Hematopoietic multipotent progenitor cell treated with erythropoietin and hydrocortisone succinate and interleukin-3 and kit ligand, for 6 days (in vitro differentiated cells): ENCODE data around the gene CCDC92.
"Not testable (repeated sequence)": the region's sequence is repeated elsewhere in the genome, so short reads cannot be mapped to it uniquely, and the experiment has no call there.

Experiments
- DNase-seq: peaks from one replicate; pipeline ENCODE4 v3.0.0-alpha.2; 2015

Gene CCDC92

GRCh38 chr12:123948796-123949769, 23.5 kb downstream of the CCDC92 start:
- DNase-seq: no peak

GRCh38 chr12:123948401-123948795, 24.2 kb downstream of the CCDC92 start:
- DNase-seq: no peak

DNA sequence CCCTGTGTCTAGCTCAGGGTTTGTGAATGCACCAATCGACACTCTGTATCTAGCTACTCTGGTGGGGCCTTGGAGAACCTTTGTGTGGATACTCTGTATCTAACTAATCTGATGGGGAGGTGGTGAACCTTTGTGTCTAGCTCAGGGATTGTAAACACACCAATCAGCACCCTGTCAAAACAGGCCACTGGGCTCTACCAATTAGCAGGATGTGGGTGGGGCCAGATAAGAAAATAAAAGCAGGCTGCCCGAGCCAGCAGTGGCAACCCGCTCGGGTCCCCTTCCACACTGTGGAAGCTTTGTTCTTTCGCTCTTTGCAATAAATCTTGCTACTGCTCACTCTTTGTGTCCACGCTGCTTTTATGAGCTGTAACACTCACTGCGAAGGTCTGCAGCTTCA, 25.1 kb downstream of the CCDC92 start:
- DNase-seq: not testable (repeated sequence)

DNA sequence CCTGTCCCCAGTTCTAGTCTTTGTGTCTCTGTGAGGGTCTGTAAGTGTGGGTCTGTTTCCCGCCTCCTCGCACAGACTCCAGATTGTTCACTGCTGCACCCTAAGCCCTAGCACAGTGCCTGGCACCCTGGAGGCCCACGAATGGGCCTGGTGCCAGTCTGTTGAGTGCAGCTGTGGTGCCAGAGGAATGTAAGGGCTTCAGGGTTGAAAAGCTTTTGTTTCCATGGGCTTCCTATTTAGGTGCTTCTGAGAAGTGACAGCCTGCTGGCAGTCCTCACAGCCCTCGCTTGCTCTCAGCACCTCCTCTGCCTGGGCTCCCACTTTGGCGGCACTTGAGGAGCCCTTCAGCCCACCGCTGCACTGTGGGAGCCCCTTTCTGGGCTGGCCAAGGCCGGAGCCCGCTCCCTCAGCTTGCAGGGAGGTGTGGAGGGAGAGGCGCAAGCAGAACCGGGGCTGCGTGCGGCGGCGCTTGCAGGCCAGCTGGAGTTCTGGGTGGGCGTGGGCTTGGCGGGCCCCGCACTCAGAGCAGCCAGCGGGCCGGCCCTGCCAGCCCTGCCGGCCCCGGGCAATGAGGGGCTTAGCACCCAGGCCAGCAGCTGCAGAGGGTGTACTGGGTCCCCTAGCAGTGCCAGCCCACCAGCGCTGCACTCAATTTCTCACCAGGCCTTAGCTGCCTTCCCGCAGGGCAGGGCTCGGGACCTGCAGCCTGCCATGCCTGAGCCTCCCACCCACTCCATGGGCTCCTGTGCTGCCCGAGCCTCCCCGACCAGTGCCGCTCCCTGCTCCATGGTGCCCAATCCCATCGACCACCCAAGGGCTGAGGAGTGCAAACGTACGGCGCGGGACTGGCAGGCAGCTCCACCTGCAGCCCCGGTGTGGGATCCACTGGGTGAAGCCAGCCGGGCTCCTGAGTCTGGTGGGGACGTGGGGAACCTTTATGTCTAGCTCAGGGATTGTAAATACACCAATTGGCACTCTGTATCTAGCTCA, 25.8 kb downstream of the CCDC92 start:
- DNase-seq: not testable (repeated sequence)

DNA sequence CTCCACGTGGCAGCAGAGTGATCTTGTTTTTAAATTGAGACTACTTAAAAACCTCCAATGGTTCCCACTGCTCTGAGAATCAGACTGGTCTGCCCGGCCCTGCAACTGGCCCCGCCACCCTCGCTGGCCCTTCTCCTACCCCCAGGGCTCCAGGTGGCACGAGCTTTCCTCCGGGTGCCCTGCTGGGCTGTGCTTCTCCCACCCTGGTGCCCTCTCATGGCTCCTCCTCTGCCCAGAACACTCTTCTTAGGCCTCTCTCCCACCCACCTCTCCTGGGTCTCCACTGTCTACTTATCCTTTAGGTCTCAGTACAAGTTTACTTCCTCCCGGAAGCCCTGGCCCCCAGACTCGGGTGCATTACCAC, 26.5 kb downstream of the CCDC92 start:
- no peak for DNase-seq

- DNase-seq: no peak
Measured at GRCh38 chr12:123945287-123946151, 27.1 kb downstream of the CCDC92 start.

GRCh38 chr12:123944696-123945095, 27.9 kb downstream of the CCDC92 start:
- no peak for DNase-seq

DNA sequence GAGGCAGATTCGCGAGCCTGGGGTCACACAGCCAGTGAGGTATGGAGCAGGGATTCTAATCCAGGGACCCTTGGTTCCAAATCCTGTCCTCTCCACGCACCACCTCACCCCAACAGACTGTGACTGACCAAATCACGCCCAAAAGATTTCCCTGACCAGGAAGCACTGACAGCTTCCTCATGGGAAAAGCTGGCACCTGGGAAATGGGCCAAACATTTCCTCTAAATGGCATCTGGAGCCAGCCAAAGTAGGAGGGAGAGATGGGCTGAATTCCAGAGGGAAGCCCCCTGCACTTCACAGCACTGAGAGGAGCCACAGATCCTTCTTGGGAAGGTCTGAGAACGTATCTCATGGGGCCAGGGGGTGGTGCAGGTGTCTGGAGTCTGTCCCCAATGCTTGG, 28.8 kb downstream of the CCDC92 start:
- no peak for DNase-seq

GRCh38 chr12:123942911-123943648, 29.6 kb downstream of the CCDC92 start:
- DNase-seq: no peak

GRCh38 chr12:123942238-123942653, 30.4 kb downstream of the CCDC92 start:
- no peak for DNase-seq

DNA sequence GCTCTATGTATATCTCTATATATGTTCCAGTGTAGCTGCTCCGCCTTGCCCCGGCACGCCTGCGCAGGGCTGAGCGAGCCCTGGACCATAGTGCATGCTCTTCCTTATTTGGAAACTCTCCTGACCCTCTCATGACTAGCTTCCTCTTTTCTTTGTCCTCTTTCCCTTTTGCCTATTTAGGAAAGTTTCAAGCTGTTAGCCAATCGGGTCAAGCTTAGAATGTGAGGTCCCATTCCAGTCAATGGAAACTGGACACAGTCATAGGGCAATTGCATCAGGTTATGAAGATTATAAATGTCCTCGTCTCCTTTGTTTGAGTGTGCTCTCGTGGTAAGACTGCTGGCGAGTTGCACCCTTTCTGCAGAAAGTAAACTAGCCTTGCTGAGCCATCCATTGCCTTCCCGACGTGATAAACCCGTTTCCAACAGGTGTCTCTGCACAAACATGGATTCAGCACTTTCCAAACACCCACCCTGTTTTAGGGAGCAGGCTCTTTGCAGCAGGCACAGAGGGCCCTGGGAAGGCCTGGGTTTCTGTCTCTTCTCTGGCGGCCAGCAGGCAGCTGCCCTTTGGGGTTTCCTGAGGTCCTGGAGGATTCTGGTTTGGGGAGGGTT, 30.9 kb downstream of the CCDC92 start:
- no peak for DNase-seq

GRCh38 chr12:123941000-123941399, 31.6 kb downstream of the CCDC92 start:
- no peak for DNase-seq

GRCh38 chr12:123940627-123940966, 32.0 kb downstream of the CCDC92 start:
- no peak for DNase-seq

- DNase-seq: no peak
Measured at GRCh38 chr12:123939716-123940626, 32.7 kb downstream of the CCDC92 start.

DNA sequence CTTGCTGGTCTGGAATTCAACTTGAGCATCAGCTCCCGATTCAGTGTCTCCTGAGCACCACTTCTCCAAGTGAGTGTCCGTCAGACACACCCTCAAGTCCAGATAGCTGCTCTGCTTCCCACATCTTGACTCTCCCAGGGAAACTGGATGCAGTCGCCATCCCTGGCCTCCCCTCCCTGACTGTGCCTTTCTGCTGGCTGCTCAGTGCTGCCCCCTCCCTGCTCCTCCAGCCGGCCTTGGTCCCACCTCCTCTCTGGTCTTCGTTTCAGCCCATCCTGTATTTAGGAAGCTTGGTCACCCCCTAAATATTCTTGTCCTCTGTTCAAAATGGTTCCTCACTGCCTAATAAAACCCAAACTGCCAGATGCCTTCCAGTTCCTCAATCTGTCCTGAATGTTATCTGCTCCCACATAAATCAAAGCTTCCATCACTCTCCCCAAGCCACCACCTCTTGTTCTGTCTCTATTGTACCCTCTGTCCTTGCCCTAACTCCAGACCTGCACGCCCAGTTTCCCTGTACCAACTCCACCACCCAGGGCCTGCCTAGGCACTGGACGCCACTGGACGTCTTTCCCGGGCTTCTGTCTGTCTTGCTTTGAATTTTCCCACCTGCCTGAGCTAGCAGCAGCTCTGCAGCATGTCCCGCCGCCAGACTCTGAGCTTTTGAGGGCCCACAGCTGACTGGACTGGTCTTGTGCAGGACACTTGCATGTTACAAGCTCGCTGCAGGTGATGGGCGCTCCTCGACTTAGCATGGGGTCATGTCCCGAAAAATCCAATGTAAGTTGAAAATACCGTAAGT, 33.8 kb downstream of the CCDC92 start:
- DNase-seq: no peak

DNA sequence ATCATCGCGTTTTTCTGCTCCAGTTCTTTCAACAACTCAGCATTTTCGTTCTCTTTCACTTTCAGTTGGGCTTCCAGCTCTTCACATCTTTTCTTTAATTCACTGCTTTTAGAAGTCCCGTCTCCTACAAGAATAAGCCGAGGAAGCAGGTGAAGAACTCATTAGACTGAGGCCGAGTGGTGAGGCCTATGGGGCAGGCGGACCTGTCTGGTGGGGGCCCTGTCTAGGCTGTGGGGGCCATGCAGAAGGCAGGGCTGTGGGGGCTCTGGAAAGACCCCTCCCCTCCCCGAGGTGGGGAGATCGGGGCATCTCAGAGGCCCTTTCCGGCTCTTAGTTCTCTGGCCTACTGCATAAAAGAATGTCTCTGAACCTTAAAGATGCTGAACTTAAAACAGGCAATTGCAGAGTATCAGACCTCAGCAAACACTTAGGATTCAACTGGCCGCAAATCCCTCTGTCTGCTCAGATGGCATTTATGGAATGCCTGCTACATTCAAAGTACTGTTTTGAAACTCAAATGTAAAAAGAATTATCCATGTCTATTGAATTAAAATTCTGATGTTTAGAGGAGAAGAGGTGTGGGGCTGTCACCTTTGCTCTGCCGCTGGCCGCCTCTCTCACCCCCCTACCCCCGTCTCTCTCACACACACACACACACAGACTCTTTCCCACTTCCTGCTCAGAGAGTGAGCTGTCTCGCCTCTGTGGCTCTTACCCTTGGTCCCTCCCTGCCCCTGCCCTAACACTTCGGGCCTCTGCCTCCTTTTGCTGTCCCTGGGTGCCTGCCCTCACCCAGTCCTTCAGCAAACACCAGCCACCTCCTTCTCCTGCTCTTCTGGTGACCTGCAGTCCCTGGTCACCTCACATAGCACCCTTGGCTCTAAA, 34.7 kb downstream of the CCDC92 start:
- no peak for DNase-seq

DNA sequence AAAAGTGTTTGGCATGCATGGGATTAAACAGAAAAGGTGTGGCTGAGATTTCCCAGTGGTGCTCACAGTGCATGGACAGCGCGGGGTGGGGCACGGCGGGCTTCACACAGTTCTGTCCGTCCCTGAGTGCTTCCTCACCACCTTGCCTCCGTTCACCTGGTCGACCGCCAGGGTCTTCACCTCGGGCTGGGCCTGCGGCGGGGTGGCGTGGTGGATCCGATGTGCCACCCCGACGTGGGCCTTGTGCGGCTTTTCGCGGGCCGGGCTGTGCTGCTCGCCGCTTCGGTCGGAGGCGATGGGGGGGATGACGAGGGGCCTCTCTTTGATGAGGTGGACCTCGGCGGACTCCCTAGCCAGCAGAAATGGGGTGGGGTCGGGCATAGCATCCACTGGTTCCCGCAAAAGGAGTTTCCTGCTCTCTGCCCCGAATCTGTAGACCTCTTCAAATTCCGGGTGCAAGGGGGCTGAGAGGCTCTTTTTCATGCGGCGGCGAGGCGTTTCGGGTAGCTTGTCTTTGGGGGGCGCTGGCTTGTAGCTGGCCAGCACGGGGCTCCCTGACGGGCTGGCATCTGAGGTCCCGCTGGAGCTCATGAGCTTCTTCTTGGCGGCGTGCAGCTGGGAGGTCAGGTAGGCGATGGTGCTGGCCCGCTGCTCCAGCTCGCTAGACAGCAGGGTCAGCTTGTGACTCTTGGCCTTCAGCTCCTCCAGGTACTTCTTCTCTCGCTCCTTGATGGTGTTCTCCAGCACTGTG, 35.5 kb downstream of the CCDC92 start:
- DNase-seq: no peak

DNA sequence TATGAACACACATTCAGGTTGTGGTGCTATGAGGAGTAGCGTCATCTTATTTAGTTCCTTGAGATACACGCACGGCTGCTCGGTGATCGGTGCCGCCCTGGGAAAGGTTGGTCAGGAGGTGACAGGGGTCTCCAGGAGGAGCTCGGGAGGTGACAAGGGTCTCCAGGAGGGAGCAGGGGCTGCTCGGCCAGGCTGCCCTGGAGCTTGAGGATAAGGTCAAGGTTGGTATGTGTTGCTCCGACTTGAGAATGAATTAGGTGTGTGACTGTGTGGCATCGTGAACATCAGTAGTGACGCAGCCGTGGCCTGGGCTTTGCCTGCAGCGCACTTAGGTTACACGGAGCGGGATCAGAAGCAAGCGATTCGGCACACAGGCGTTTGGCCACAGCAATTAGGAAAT, 36.2 kb downstream of the CCDC92 start:
- DNase-seq: no peak
